ENCODE measurements around the gene PPP2R2C.
A peak's percentile ranks its signal among the peaks of the same experiment; 100 is the strongest.

Gene PPP2R2C

GRCh38 chr4:6324999-6325787 lies 147.2 kb downstream of the PPP2R2C start:
- no peak for DNase-seq

- no peak for DNase-seq
These were observed 147.9 kb downstream of the PPP2R2C start for GRCh38 chr4:6324461-6324998.

DNA sequence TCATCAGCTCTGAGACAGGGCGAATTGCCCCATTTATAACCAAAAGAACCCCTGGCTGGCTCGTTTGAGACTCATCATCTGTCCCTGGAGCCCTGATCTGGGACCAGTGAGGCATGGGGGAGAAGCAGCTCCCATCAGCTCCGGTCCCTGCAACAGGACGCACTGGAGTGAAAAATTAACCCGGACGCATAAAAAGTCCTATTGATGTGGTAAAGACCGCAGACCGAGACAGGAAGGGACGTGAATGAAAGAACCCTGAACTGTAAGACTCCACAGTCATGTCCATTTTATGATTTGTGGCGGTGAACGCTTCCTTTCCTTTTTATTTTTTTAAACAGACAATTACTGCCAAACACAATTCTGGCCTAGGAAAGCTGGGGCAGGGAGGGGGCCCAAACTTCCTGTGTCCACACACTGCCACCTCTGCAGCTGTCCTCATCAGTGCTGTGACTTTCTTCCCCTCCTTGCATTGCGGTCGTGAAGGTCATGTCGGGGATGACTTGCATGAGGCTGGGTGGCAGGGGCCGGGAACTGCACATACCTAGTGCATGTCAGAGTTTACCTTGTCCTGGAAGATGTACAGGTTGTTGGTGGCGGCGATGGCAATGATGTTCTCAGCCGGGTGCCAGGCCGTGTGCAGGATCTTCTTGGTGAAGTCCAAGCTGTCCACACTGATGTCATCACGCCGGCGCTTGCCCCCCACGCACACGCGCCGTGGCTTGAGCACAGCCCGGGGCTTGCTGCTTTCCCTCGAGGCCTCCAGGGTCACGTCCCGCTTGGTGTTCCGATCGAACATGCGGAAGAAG lies 149.4 kb downstream of the PPP2R2C start:
- no peak for DNase-seq

DNA sequence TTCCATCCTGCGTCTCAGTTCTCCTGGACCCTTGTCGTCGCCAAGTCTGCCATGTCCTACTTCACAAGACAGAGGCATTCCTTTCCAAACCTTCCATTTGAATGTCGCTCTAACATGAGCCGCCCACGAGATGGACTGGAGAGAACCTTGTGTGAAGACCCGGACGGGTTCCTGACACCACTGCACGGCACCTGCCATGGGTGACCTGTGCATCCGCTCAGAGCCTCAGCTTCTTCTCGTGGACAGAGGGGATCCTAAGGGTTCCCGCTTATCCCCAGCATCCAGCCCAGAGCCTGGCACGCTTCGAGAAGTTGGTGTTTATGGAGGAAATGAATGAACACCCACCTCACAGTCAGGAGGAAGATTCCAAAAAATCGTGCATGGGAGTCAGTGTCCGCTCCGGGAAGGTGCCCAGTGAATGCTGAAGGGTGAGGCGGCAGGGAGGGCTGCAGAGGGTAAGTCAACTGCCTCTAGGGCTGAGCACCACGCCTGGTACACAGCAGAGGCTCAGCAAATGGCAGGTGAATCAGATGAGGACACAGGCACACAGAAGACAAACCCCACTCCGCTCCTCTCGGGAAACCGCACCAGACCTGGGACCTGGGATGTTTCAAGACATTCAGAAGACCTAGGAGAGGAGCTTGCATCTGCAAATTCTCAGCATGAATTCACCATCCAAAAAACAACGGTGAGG lies 150.2 kb downstream of the PPP2R2C start:
- DNase-seq, result no peak

GRCh38 chr4:6321361-6321760 lies 151.1 kb downstream of the PPP2R2C start:
- DNase-seq, result no peak

GRCh38 chr4:6320663-6321062 lies 151.8 kb downstream of the PPP2R2C start:
- DNase-seq, result no peak

GRCh38 chr4:6319530-6320150 lies 152.8 kb downstream of the PPP2R2C start:
- no peak for DNase-seq

GRCh38 chr4:6318206-6318605 lies 154.2 kb downstream of the PPP2R2C start:
- DNase-seq, result no peak

GRCh38 chr4:6316461-6317003 lies 155.9 kb downstream of the PPP2R2C start:
- DNase-seq, result no peak

DNA sequence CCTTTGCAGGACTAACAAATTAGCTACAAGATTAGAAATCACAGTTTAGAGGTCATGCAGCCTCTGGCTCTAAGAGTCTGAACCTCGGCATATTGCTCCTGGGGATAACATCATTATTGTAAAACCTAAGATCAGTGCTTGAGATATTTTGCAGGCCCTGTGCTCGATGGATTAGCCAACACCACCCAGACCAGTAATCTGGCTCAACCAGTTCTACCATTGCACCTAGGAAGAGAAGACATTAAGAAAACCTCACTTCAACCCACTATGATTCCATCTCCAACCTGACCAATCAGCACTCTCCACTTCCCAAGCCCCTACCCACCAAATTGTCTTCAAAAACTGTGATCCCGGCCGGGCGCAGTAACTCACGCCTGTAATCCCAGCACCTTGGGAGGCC lies 159.2 kb downstream of the PPP2R2C start:
- no peak for DNase-seq

GRCh38 chr4:6309777-6310176 lies 162.6 kb downstream of the PPP2R2C start:
- no peak for DNase-seq

- peak; percentile 5 for DNase-seq
These were observed 163.3 kb downstream of the PPP2R2C start for GRCh38 chr4:6308899-6309643.

DNA sequence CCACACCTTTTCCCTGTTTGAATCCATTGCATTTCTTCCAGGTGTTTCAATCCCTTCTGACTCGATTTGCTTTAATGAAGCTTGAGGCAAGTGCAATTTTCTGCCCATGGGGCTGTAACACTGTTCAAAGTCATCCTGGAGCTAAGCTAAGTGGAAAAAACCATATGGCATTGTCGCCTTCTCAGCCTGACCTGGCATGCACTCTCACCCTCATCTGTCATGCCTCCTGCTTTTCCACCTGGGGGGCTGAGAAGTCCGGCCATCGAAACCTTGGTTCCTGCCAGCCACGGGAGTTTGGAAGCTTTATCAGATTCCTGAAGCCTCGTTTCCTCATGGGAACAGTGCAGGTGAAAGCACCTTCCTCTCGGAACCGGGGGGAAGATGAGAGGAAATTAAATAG lies 164.5 kb downstream of the PPP2R2C start:
- no peak for DNase-seq

- DNase-seq, result no peak
These were observed 165.2 kb downstream of the PPP2R2C start for GRCh38 chr4:6307230-6307629.

DNA sequence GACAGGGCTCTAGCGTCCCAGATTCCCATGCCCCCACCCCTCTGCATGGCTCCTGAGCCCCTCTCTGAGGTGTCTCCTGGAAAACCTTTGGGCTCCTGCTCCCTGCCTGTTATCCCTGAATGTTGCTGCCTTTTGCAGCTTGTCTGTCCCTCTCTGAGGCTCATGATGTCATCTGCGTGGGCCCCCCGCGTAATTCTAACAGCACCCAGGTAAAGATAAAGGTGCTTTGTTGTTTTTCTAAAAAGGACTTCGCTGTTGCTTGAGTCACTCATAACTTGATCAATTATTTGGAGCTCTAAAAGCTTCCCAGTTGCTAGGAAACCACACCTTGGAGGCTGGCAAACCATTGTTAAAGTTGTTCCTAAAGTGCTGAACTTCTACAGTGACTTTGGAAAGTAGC lies 166.1 kb downstream of the PPP2R2C start:
- DNase-seq, result no peak

GRCh38 chr4:6303943-6304342 lies 168.5 kb downstream of the PPP2R2C start:
- DNase-seq, result no peak

DNA sequence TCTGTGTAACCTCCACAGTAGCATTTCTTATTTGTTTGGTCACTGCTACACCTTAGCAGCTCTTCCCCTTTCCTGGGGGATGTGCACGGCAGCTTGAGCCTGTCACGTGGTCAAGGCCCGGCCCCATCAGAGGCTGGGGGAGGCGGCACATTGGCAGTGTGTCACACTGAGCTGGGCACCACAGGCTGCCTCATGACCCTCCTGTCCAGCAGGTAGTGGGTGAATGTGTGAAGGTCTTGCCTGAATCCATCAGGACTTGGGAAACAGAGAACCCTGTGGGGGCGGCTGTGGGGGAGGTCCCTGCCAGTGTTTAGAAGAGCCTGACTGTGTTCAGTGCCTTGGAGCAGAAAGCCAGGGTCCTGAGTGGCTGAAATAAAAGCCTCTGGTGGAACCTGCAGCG lies 169.5 kb downstream of the PPP2R2C start:
- DNase-seq, result no peak

GRCh38 chr4:6301732-6302442 lies 170.5 kb downstream of the PPP2R2C start:
- DNase-seq, result no peak

GRCh38 chr4:6301051-6301731 lies 171.2 kb downstream of the PPP2R2C start:
- DNase-seq, result no peak

- DNase-seq, result no peak
These were observed 172.1 kb downstream of the PPP2R2C start for GRCh38 chr4:6300359-6300758.

DNA sequence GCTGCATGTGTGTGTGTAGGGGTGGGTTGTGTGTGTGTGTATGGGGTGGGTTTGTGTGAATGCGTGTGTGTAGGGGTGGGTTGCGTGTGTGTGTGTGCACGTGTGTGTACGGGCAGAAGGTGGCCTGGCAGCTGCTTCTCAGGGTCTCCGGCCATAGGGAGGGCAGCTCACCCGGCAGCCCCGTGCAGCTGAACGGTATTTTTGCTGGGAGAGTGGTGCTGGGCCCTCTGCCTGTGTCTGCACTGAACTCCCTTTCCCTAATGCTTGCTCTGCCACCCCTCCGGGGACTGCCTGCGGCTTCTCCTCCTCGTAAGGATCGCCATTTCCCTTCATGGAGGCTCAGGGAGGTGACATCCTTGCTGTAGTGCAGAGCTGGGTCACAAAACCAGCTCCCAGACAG lies 172.5 kb downstream of the PPP2R2C start:
- DNase-seq, result no peak
